Esophagus muscularis mucosa (tissue), 4 donors: ENCODE data around the gene KCNJ5.

Experiments used
- CTCF ChIP-seq, 3 experiments: fragments of 200-600 bp in 2 of 3; fragments of 450-650 bp in 1 of 3; sonication (generic) in 2 of 3; IDR thresholded peaks; one replicate each; pipeline ENCODE4 v1.5.1; 2017 to 2019; ENCODE audit warnings: antibody characterized with exemption in 3 of 3, mild to moderate bottlenecking in 2 of 3, moderate library complexity in 1 of 3
- EP300 ChIP-seq: sonication (generic); formaldehyde crosslinking; IDR thresholded peaks from one replicate; pipeline ENCODE4 v1.6.1; 2017; ENCODE audit warnings: antibody characterized with exemption
- POLR2A ChIP-seq: fragments of 450-650 bp; IDR thresholded peaks from one replicate; pipeline ENCODE4 v1.6.1; 2017; ENCODE audit warnings: antibody characterized with exemption, moderate library complexity, mild to moderate bottlenecking, low read depth
- POLR2AphosphoS5 ChIP-seq, 2 donors: sonication (generic); formaldehyde crosslinking; IDR thresholded peaks; one replicate each; pipeline ENCODE4 v1.6.1; 2017; ENCODE audit warnings: antibody characterized with exemption in 2 of 2

GRCh38 chr11:128921793-128922192 lies 30.6 kb downstream of the KCNJ5 start:
- TF ChIP-seq POLR2A (no peak), CTCF (IDR thresholded peaks at IDR 0.05) (no peak), POLR2AphosphoS5 (IDR thresholded peaks at IDR 0.05) (no peak), EP300 (no peak)
